SW 1271 (cell line): ENCODE results near the gene SCRT2.

Experiments
- DNase-seq, 2 experiments: peaks; one replicate each; lab custom pipeline; 2025; lab: John Stamatoyannopoulos, UW

The SCRT2 gene

GRCh38 chr20:672963-673602, 2.5 kb downstream of the SCRT2 start:
- DNase-seq, result no peak

- DNase-seq, result no peak
These were observed 4.2 kb downstream of the SCRT2 start for GRCh38 chr20:671252-672030.

GRCh38 chr20:669573-669972, 6.0 kb downstream of the SCRT2 start:
- DNase-seq, result no peak

GRCh38 chr20:668638-669037, 7.0 kb downstream of the SCRT2 start:
- no peak for DNase-seq

GRCh38 chr20:668050-668449, 7.6 kb downstream of the SCRT2 start:
- DNase-seq, result no peak

- peak in 1 of 2 experiments; percentile 48 for DNase-seq
These were observed 8.1 kb downstream of the SCRT2 start for GRCh38 chr20:667351-668034.

- no peak for DNase-seq
These were observed 8.7 kb downstream of the SCRT2 start for GRCh38 chr20:666877-667276.

- DNase-seq, result no peak
These were observed 10.3 kb downstream of the SCRT2 start for GRCh38 chr20:665276-665675.

- DNase-seq, result no peak
These were observed 11.0 kb downstream of the SCRT2 start for GRCh38 chr20:664576-664975.

- DNase-seq, result no peak
These were observed 11.5 kb downstream of the SCRT2 start for GRCh38 chr20:664151-664550.

GRCh38 chr20:663315-664090, 12.1 kb downstream of the SCRT2 start:
- DNase-seq, result no peak

- no peak for DNase-seq
These were observed 13.1 kb downstream of the SCRT2 start for GRCh38 chr20:662277-663192.

GRCh38 chr20:661474-662270, 13.9 kb downstream of the SCRT2 start:
- DNase-seq, result no peak

- no peak for DNase-seq
These were observed 16.8 kb downstream of the SCRT2 start for GRCh38 chr20:658731-659291.

GRCh38 chr20:658202-658601, 17.4 kb downstream of the SCRT2 start:
- DNase-seq, result no peak

GRCh38 chr20:655726-656624, 19.6 kb downstream of the SCRT2 start:
- no peak for DNase-seq

- no peak for DNase-seq
These were observed 21.2 kb downstream of the SCRT2 start for GRCh38 chr20:654417-654750.

GRCh38 chr20:653590-654416, 21.8 kb downstream of the SCRT2 start:
- DNase-seq, result no peak
